Ovary (tissue), 9 donors: ENCODE data around the gene CAPN5. TPM values are rescaled to one million over a fixed set of nuclear protein-coding genes. Genes with fewer than 3 reads are reported as not detected.

Experiments
- DNase-seq, 5 donors: peaks; one replicate each; pipeline ENCODE4 v3.0.0-alpha.2; 2019 to 2020
- H3K27ac ChIP-seq, 2 donors: fragments of 200-600 bp; one replicate each; pipeline versions ENCODE4 v1.5.1 to v1.8.0; 2019 to 2022
- H3K27me3 ChIP-seq: fragments of 200-600 bp; one replicate; pipeline ENCODE4 v1.8.0; 2022
- H3K36me3 ChIP-seq: fragments of 200-600 bp; sonication (generic); one replicate; pipeline ENCODE4 v1.5.1; 2019
- H3K4me1 ChIP-seq: one replicate; pipeline ENCODE4 v1.8.1; 2013; ENCODE audit warnings: mild to moderate bottlenecking, moderate library complexity; ENCODE audit not compliant: insufficient read depth
- H3K4me3 ChIP-seq: fragments of 200-600 bp; sonication (generic); one replicate; pipeline ENCODE4 v1.5.1; 2017
- H3K9me3 ChIP-seq, 2 donors: fragments of 200-600 bp in 1 of 2; sonication (generic) in 1 of 2; one replicate each; pipeline versions ENCODE4 v1.5.1 to v1.8.1; 2013 to 2019; ENCODE audit warnings: mild to moderate bottlenecking in 1 of 2, moderate library complexity in 1 of 2
- EP300 ChIP-seq: sonication (generic); formaldehyde crosslinking; IDR thresholded peaks from one replicate; pipeline ENCODE4 v1.6.1; 2017; ENCODE audit warnings: antibody characterized with exemption
- POLR2A ChIP-seq: fragments of 450-650 bp; IDR thresholded peaks from one replicate; pipeline ENCODE4 v1.6.1; 2017; ENCODE audit warnings: antibody characterized with exemption, mild to moderate bottlenecking, moderate library complexity
- WGBS, 3 donors: extraction: QIAGEN DNeasy Blood & Tissue Kit in 1 of 3; methylation state at CpG; one replicate each; pipeline versions ENCODE4 v1.1.5 to v1.1.7; 2013 to 2017; 5-methylcytosine and 5-hydroxymethylcytosine counted together
- intact Hi-C, 4 donors: fragments of 100-400 bp; cut with DNase I; formaldehyde crosslinking; loops; one replicate each; pipeline versions ENCODE4 v1.11.0 to v1.15.1; 2022 to 2023
- polyA plus RNA-seq, 2 donors: library from polyadenylated mRNA; stranded (reverse); fragments of 200-250 nt in 1 of 2; fragments of 350-450 nt in 1 of 2; fragmentation: Illumina TruSeq in 1 of 2; extraction: RNeasy Lipid Tissue Mini Kit (QIAGEN cat#74804) in 1 of 2; gene quantifications; one replicate each; pipeline ENCODE4 v1.2.3, GENCODE V29; 2013 to 2014
- total RNA-seq, 7 donors: library from RNA; depleted of rRNA in 2 of 7; stranded (reverse); fragments of >200 nt in 2 of 7; fragmentation: NEBNext Ultra II Directional in 3 of 7; extraction: Animal tissue kit (Norgen Biotek cat#: 25700) in 3 of 7; gene quantifications; one replicate each; pipeline versions ENCODE4 v1.1.0 to v1.2.4, GENCODE V29; 2016 to 2023
- TF ChIP-seq, protein P1 (sequence below), 3 donors: fragments of 450-650 bp in 2 of 3; fragments of 200-600 bp in 1 of 3; IDR thresholded peaks; one replicate each; pipeline versions ENCODE4 v1.5.1 to v1.8.0; 2016 to 2022; ENCODE audit warnings: antibody characterized with exemption in 3 of 3, mild to moderate bottlenecking in 1 of 3
- donor health status: DM: no; HTN: no; CAD: no; lungs with moderate emphysema.
- donor health status: DM: no; HTN: no; CAD: no.
- donor health status: Bipolar disorder and iron deficiency.
- donor health status: DM: yes; HTN: yes; CAD: no.
- donor health status: DM: no; HTN: no; CAD: no.
- donor health status: DM: yes; HTN: yes; CAD: no.

CAPN5 gene
- total and polyA plus RNA-seq, 9 donors = 3.0 to 82.2 (median 21.3) TPM

DNA sequence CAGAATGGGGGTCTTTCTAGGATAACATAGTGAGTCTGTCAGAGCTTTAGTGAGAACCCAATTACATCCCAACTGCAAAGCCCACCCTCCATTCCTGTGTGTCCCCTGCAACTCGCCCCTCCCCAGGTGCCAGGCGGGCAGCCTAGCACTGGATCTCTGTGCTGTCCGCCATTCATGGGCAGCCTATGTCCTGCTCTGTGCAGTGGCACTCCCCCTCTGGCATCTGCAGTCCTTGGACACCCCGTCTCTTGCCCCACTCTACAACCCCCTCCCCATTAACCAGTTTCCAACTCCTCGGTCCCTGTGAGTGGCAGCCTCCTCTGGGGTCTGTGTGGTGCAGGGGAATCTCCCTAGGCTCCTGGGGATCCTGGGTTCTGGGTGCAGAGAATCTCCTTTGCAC is 98.3 kb downstream of the CAPN5 start:
- H3K27ac ChIP-seq = no peak overlapping the region
- H3K36me3 ChIP-seq = no peaks in the 10 kb centered on the region
- H3K4me1 ChIP-seq = no peaks in the 10 kb centered on the region
- WGBS, 3 donors = 85 to 97% (median 96%) methylated on average over 5 of the region's 5 CpGs
- intact Hi-C loops = no loop called here
- no peak overlapping the region for H3K4me3 ChIP-seq
- TF ChIP-seq, protein P1, sequence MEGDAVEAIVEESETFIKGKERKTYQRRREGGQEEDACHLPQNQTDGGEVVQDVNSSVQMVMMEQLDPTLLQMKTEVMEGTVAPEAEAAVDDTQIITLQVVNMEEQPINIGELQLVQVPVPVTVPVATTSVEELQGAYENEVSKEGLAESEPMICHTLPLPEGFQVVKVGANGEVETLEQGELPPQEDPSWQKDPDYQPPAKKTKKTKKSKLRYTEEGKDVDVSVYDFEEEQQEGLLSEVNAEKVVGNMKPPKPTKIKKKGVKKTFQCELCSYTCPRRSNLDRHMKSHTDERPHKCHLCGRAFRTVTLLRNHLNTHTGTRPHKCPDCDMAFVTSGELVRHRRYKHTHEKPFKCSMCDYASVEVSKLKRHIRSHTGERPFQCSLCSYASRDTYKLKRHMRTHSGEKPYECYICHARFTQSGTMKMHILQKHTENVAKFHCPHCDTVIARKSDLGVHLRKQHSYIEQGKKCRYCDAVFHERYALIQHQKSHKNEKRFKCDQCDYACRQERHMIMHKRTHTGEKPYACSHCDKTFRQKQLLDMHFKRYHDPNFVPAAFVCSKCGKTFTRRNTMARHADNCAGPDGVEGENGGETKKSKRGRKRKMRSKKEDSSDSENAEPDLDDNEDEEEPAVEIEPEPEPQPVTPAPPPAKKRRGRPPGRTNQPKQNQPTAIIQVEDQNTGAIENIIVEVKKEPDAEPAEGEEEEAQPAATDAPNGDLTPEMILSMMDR (IDR thresholded peaks at IDR 0.05) = no peak
- no peak for TF ChIP-seq EP300
- no peak for TF ChIP-seq POLR2A
- no peaks in the 10 kb centered on the region for H3K27me3 ChIP-seq
- no peaks in the 10 kb centered on the region for H3K9me3 ChIP-seq
- no peak for DNase-seq

DNA sequence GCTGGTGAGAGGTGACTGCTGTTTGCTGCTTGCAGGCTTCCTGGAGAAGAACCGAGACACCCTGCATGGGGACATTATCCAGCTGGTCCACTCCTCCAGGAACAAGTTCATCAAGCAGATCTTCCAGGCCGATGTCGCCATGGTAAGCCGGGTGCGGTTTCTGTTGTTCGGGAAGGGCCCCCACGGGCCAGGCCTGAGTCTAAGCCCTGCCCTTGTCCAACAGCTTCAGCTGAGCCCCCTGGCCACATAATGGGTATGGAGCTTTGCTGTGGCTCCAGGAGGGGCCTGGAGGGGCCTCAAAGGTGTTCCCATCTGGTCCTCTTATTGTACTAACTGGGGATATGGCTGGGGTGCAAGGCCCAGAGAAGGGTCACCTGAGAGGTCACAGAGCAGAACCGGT is 99.2 kb downstream of the CAPN5 start:
- 90 to 91% (median 90%) methylated on average over 8 of the region's 8 CpGs for WGBS, 3 donors
- H3K27ac ChIP-seq = no peak overlapping the region
- DNase-seq = no peak
- H3K36me3 ChIP-seq = no peaks in the 10 kb centered on the region
- no peaks in the 10 kb centered on the region for H3K27me3 ChIP-seq
- intact Hi-C loops = no loop called here
- TF ChIP-seq EP300 = no peak
- TF ChIP-seq POLR2A = no peak
- TF ChIP-seq, protein P1 (IDR thresholded peaks at IDR 0.05) = no peak
- H3K4me3 ChIP-seq = no peak overlapping the region
- H3K4me1 ChIP-seq = no peaks in the 10 kb centered on the region
- no peaks in the 10 kb centered on the region for H3K9me3 ChIP-seq

DNA sequence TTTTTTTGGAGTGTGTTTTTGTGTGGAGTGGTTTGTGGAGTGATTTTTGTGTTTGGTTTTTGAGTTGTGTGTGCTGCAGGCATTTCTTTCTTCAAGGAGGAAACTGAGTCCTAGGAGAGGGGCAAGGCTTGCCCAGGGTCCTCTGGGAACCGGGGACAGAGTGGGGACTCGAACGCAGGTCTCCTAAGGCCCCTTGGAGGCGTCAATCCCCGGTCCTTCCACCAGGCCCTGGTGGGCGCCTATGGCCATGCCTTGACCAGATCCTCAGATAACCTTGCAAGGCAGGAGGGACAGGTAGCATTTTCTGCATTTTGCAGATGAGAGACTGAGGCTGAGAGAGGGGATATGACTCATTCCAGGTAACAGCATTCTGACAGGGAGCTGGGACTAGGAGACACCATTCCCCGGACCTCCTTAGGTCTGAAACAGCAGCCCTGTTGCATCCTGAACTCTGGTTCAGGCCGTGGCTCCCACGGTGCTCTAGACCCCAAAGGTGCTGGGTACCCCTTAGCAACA is 100.4 kb downstream of the CAPN5 start:
- intact Hi-C loops = no loop called here
- H3K27ac ChIP-seq = no peak overlapping the region
- H3K9me3 ChIP-seq = no peaks in the 10 kb centered on the region
- H3K36me3 ChIP-seq = no peaks in the 10 kb centered on the region
- WGBS, 3 donors = 91 to 97% (median 93%) methylated on average over 9 of the region's 9 CpGs
- DNase-seq = no peak
- H3K4me3 ChIP-seq = no peak overlapping the region
- TF ChIP-seq EP300 = no peak
- no peak for TF ChIP-seq POLR2A
- no peaks in the 10 kb centered on the region for H3K4me1 ChIP-seq
- no peaks in the 10 kb centered on the region for H3K27me3 ChIP-seq

DNA sequence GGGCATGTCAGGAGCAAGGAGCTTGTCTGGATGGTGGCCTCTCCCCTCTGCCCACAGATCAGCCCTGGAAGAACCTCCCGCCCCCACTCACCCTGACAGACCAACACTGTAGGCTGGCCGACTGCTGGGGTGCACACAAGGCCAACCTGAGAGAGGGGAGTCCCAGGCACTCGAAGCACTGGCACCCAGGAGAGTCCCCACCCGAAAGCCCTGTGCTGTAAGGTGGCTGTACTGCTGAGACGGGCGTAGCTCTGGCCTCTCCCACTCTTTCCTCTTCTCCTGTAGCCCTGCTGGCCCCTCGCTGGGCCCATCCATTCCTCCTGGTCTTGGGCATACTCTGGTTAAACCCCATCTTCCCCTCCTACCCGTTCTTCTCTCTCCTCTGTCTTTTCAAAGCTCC is 101.0 kb downstream of the CAPN5 start:
- Histone ChIP-seq H3K4me1 (no peaks in the 10 kb centered on the region), H3K36me3 (no peaks in the 10 kb centered on the region), H3K27me3 (no peaks in the 10 kb centered on the region), H3K27ac (no peak overlapping the region), H3K9me3 (no peaks in the 10 kb centered on the region), H3K4me3 (no peak overlapping the region)
- TF ChIP-seq POLR2A = no peak
- TF ChIP-seq, protein P1 (IDR thresholded peaks at IDR 0.05) = no peak
- TF ChIP-seq EP300 = no peak
- intact Hi-C loops = no loop called here
- DNase-seq = no peak
- 85 to 89% (median 85%) methylated on average over 8 of the region's 8 CpGs for WGBS, 3 donors

DNA sequence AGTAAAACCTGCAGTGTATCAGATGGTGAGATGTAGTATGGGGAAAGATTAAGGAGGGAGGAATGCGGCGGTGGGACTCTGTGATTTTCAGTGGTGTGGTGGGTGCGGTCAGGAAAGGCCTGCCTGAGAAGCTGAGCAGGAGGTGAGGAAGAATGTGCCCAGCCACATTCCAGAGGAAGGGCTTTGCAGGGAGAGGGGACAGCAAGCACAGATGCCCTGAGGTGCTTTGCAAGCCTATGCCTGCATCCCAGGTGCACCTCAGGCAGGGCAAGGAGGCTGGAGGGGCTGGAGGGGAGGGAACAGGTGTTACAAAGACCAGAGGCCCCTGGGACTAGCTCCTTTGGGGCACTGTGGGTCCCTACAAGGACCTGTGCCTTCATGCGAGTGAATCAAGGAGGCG is 103.3 kb downstream of the CAPN5 start:
- H3K4me1 ChIP-seq = no peaks in the 10 kb centered on the region
- no peaks in the 10 kb centered on the region for H3K27me3 ChIP-seq
- no peaks in the 10 kb centered on the region for H3K9me3 ChIP-seq
- H3K4me3 ChIP-seq = no peak overlapping the region
- WGBS, 3 donors = 92 to 99% (median 96%) methylated on average over 5 of the region's 5 CpGs
- intact Hi-C loops = no loop called here
- no peaks in the 10 kb centered on the region for H3K36me3 ChIP-seq
- TF ChIP-seq, protein P1 (IDR thresholded peaks at IDR 0.05) = no peak
- TF ChIP-seq EP300 (no peak), POLR2A (no peak)
- no peak overlapping the region for H3K27ac ChIP-seq
- no peak for DNase-seq
